Measurements from ENCODE around the gene CHDH.

Gene CHDH

GRCh38 chr3:53809764-53810400 lies 36.3 kb downstream of the CHDH start:
- H3K4me1 ChIP-seq (ENCODE audit: insufficient read depth, poor library complexity, severe bottlenecking): no peaks in the 10 kb centered on the region
- no peak overlapping the region for H3K27ac ChIP-seq (ENCODE audit: poor library complexity, severe bottlenecking)
- H3K4me3 ChIP-seq (ENCODE audit: severe bottlenecking): no peak overlapping the region
- H3K36me3 ChIP-seq (ENCODE audit: low read depth): no peaks in the 10 kb centered on the region
- ATAC-seq (ENCODE audit: low read depth): no peak
- no peak for TF ChIP-seq CTCF (IDR thresholded peaks at IDR 0.05; ENCODE audit: poor library complexity, severe bottlenecking)
- H3K27me3 ChIP-seq (ENCODE audit: insufficient read depth, poor library complexity, severe bottlenecking): no peaks in the 10 kb centered on the region
- no peaks in the 10 kb centered on the region for H3K9me3 ChIP-seq (ENCODE audit: severe bottlenecking)
- DNase-seq (ENCODE audit: low spot score): no peak

- Histone ChIP-seq H3K4me1 (ENCODE audit: insufficient read depth, poor library complexity, severe bottlenecking) (no peaks in the 10 kb centered on the region), H3K27me3 (ENCODE audit: insufficient read depth, poor library complexity, severe bottlenecking) (no peaks in the 10 kb centered on the region), H3K4me3 (ENCODE audit: severe bottlenecking) (no peak overlapping the region), H3K27ac (ENCODE audit: poor library complexity, severe bottlenecking) (no peak overlapping the region), H3K36me3 (ENCODE audit: low read depth) (no peaks in the 10 kb centered on the region), H3K9me3 (ENCODE audit: severe bottlenecking) (no peaks in the 10 kb centered on the region)
- no peak for TF ChIP-seq CTCF (IDR thresholded peaks at IDR 0.05; ENCODE audit: poor library complexity, severe bottlenecking)
- ATAC-seq (ENCODE audit: low read depth): no peak
- no peak for DNase-seq (ENCODE audit: low spot score)
Observed at GRCh38 chr3:53809267-53809666, 37.0 kb downstream of the CHDH start.

GRCh38 chr3:53808496-53808895 lies 37.7 kb downstream of the CHDH start:
- no peaks in the 10 kb centered on the region for H3K4me1 ChIP-seq (ENCODE audit: insufficient read depth, poor library complexity, severe bottlenecking)
- no peaks in the 10 kb centered on the region for H3K36me3 ChIP-seq (ENCODE audit: low read depth)
- DNase-seq (ENCODE audit: low spot score): no peak
- no peak overlapping the region for H3K27ac ChIP-seq (ENCODE audit: poor library complexity, severe bottlenecking)
- no peak overlapping the region for H3K4me3 ChIP-seq (ENCODE audit: severe bottlenecking)
- no peak for TF ChIP-seq CTCF (IDR thresholded peaks at IDR 0.05; ENCODE audit: poor library complexity, severe bottlenecking)
- no peaks in the 10 kb centered on the region for H3K9me3 ChIP-seq (ENCODE audit: severe bottlenecking)
- no peaks in the 10 kb centered on the region for H3K27me3 ChIP-seq (ENCODE audit: insufficient read depth, poor library complexity, severe bottlenecking)
- no peak for ATAC-seq (ENCODE audit: low read depth)

GRCh38 chr3:53807117-53807810 lies 39.0 kb downstream of the CHDH start:
- Histone ChIP-seq H3K27me3 (ENCODE audit: insufficient read depth, poor library complexity, severe bottlenecking) (no peaks in the 10 kb centered on the region), H3K36me3 (ENCODE audit: low read depth) (no peaks in the 10 kb centered on the region), H3K4me1 (ENCODE audit: insufficient read depth, poor library complexity, severe bottlenecking) (no peaks in the 10 kb centered on the region), H3K4me3 (ENCODE audit: severe bottlenecking) (no peak overlapping the region), H3K27ac (ENCODE audit: poor library complexity, severe bottlenecking) (no peak overlapping the region), H3K9me3 (ENCODE audit: severe bottlenecking) (no peaks in the 10 kb centered on the region)
- ATAC-seq (ENCODE audit: low read depth): no peak
- TF ChIP-seq CTCF (IDR thresholded peaks at IDR 0.05; ENCODE audit: poor library complexity, severe bottlenecking): no peak
- no peak for DNase-seq (ENCODE audit: low spot score)
